ENCODE results near the gene ZNF668. TPM values are rescaled to one million over a fixed set of nuclear protein-coding genes. Genes with fewer than 3 reads are reported as not detected.

Gene ZNF668
- total RNA-seq, 1 experiment from 2014 or later: 21.5 TPM

DNA sequence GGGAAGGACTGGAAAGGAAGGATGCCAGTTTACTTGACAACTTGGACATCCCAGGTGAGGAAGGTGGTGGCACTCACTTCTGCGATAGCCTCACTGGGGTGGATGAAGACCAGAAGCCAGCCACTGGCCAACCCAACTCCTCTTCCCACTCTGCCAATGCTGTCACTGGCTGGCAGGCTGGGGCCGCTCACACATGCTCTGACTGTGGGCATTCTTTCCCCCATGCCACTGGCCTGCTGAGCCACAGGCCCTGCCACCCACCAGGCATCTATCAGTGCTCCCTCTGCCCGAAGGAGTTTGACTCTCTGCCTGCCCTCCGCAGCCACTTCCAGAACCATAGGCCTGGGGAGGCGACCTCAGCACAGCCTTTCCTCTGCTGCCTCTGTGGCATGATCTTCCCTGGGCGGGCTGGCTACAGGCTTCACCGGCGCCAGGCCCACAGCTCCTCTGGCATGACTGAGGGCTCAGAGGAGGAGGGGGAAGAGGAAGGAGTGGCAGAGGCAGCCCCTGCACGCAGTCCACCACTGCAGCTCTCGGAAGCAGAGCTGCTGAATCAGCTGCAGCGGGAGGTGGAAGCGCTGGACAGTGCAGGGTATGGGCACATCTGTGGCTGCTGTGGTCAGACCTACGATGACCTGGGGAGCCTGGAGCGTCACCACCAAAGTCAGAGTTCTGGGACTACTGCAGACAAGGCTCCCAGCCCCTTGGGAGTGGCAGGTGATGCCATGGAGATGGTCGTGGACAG lies 4.7 kb upstream of the ZNF668 start:
- no peak overlapping the region for H3K27ac ChIP-seq (ENCODE audit: low read length)
- H3K36me3 ChIP-seq (ENCODE audit: control insufficient read depth, insufficient read depth, low read length): peaks cover 6% of the 10 kb centered on the region
- intact Hi-C loops (cut with micrococcal nuclease; ENCODE audit: unreplicated experiment) (no loop called here), in situ Hi-C loops (cut with HindIII; ENCODE audit: low pct_unique_long_range_greater_than_20kb, low sequenced_read_pairs) (no loop called here)
- DNase-seq (ENCODE audit: low read depth, low spot score) (no peak), ATAC-seq (no peak)
- TF ChIP-seq, protein P1, sequence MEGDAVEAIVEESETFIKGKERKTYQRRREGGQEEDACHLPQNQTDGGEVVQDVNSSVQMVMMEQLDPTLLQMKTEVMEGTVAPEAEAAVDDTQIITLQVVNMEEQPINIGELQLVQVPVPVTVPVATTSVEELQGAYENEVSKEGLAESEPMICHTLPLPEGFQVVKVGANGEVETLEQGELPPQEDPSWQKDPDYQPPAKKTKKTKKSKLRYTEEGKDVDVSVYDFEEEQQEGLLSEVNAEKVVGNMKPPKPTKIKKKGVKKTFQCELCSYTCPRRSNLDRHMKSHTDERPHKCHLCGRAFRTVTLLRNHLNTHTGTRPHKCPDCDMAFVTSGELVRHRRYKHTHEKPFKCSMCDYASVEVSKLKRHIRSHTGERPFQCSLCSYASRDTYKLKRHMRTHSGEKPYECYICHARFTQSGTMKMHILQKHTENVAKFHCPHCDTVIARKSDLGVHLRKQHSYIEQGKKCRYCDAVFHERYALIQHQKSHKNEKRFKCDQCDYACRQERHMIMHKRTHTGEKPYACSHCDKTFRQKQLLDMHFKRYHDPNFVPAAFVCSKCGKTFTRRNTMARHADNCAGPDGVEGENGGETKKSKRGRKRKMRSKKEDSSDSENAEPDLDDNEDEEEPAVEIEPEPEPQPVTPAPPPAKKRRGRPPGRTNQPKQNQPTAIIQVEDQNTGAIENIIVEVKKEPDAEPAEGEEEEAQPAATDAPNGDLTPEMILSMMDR (IDR thresholded peaks at IDR 0.05): no peak
- TF ChIP-seq TCF7L2 (IDR thresholded peaks at IDR 0.05; ENCODE audit: low read depth, low read length): no peak
- H3K4me1 ChIP-seq (ENCODE audit: control insufficient read depth, insufficient read depth, low read length): 0 out of 2 replicates have a peak, but pooled peaks cover 4% of the 10 kb centered on the region
- no peaks in the 10 kb centered on the region for H3K9me3 ChIP-seq (ENCODE audit: control insufficient read depth, insufficient read depth, low read depth, low read length)
- no peak overlapping the region for H3K4me3 ChIP-seq (ENCODE audit: low read depth in 2 of 2, low read length in 2 of 2)
- no peaks in the 10 kb centered on the region for H3K27me3 ChIP-seq (ENCODE audit: control insufficient read depth, insufficient read depth, low read length)
- BruUV-seq (replicated peaks): no TSS peak
- POLR2A ChIA-PET: no interaction called here
- CTCF ChIA-PET: no interaction called here

DNA sequence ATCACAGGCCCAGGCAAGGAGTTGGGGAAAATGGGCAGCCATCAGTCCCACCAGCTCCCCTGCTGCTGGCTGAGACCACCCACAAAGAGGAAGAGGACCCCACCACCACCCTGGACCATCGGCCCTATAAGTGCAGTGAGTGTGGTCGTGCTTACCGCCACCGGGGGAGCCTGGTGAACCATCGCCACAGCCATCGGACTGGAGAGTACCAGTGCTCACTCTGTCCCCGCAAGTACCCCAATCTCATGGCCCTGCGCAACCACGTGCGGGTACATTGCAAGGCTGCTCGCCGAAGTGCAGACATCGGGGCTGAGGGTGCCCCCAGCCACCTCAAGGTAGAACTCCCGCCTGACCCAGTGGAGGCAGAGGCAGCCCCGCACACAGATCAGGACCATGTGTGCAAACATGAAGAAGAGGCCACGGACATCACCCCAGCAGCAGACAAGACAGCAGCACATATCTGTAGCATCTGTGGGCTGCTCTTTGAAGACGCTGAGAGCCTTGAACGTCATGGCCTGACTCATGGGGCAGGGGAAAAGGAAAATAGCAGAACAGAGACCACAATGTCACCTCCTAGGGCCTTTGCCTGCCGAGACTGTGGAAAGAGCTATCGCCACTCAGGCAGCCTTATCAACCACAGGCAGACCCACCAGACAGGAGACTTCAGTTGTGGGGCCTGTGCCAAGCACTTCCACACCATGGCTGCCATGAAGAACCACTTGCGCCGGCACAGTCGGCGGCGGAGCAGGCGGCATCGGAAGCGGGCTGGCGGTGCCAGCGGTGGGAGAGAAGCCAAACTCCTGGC lies 3.8 kb upstream of the ZNF668 start:
- H3K27me3 ChIP-seq (ENCODE audit: control insufficient read depth, insufficient read depth, low read length): no peaks in the 10 kb centered on the region
- DNase-seq (ENCODE audit: low read depth, low spot score) (no peak), ATAC-seq (no peak)
- ChIA-PET POLR2A (no interaction called here), CTCF (no interaction called here)
- intact Hi-C loops (cut with micrococcal nuclease; ENCODE audit: unreplicated experiment): no loop called here
- no TSS peak for BruUV-seq (replicated peaks)
- H3K4me1 ChIP-seq (ENCODE audit: control insufficient read depth, insufficient read depth, low read length): 0 out of 2 replicates have a peak, but pooled peaks cover 4% of the 10 kb centered on the region
- in situ Hi-C loops (cut with HindIII; ENCODE audit: low pct_unique_long_range_greater_than_20kb, low sequenced_read_pairs): no loop called here
- H3K9me3 ChIP-seq (ENCODE audit: control insufficient read depth, insufficient read depth, low read depth, low read length): no peaks in the 10 kb centered on the region
- peaks cover 8% of the 10 kb centered on the region for H3K36me3 ChIP-seq (ENCODE audit: control insufficient read depth, insufficient read depth, low read length)
- TF ChIP-seq, protein P1 (IDR thresholded peaks at IDR 0.05): no peak
- TF ChIP-seq POLR2AphosphoS5 (IDR thresholded peaks at IDR 0.05; ENCODE audit: low read depth, low read length) (no peak), TCF7L2 (IDR thresholded peaks at IDR 0.05; ENCODE audit: low read depth, low read length) (no peak), REST (IDR thresholded peaks at IDR 0.05; ENCODE audit: insufficient read depth in 1 of 2, low read depth in 2 of 2, low read length in 1 of 2) (no peak), SIN3A (IDR thresholded peaks at IDR 0.05; ENCODE audit: borderline replicate concordance, insufficient read depth, low read depth, low read length) (no peak)
- no peak overlapping the region for H3K27ac ChIP-seq (ENCODE audit: low read length)
- no peak overlapping the region for H3K4me3 ChIP-seq (ENCODE audit: low read depth in 2 of 2, low read length in 2 of 2)

Measured in Panc1 (cell line).